Psoas muscle (tissue), 8 donors: Measurements from ENCODE around the gene UBE2F. TPM values are rescaled to one million over a fixed set of nuclear protein-coding genes. Genes with fewer than 3 reads are reported as not detected.

Experiments used
- ATAC-seq, 4 donors: fragments of 200-7000 bp; cut with Tn5 transposase; one replicate each; pipeline ENCODE4 v1.9.1; 2020; ENCODE audit warnings: moderate library complexity in 3 of 4, mild to moderate bottlenecking in 2 of 4
- DNase-seq, 2 donors: peaks; one replicate each; pipeline ENCODE4 v3.0.0-alpha.2; 2020
- H3K27ac ChIP-seq: fragments of 200-600 bp; one replicate; pipeline ENCODE4 v1.8.0; 2022
- H3K27me3 ChIP-seq, 3 donors: fragments of 200-600 bp in 1 of 3; one replicate each; pipeline versions ENCODE4 v1.6.1 to v1.8.0; 2013 to 2022; ENCODE audit warnings: low read length in 2 of 3, mild to moderate bottlenecking in 2 of 3, moderate library complexity in 1 of 3; ENCODE audit not compliant: insufficient read depth in 3 of 3
- H3K36me3 ChIP-seq, 2 donors: fragments of 200-600 bp in 1 of 2; one replicate each; pipeline versions ENCODE4 v1.6.1 to v1.8.0; 2013 to 2022; ENCODE audit warnings: low read depth in 1 of 2, mild to moderate bottlenecking in 1 of 2, moderate library complexity in 1 of 2; ENCODE audit not compliant: insufficient read depth in 1 of 2
- H3K4me1 ChIP-seq: fragments of 200-600 bp; one replicate; pipeline ENCODE4 v1.8.0; 2022
- H3K4me3 ChIP-seq: fragments of 200-600 bp; one replicate; pipeline ENCODE4 v1.8.0; 2022; ENCODE audit warnings: mild to moderate bottlenecking
- H3K9me3 ChIP-seq: fragments of 200-600 bp; one replicate; pipeline ENCODE4 v1.8.0; 2022
- WGBS, 3 donors: extraction: QIAGEN DNeasy Blood & Tissue Kit; methylation state at CpG; one replicate each; pipeline versions ENCODE4 v1.1.6 to v1.1.7; 2013; 5-methylcytosine and 5-hydroxymethylcytosine counted together
- intact Hi-C, 2 donors: fragments of 100-400 bp; cut with DNase I; formaldehyde crosslinking; loops; one replicate each; pipeline versions ENCODE4 v1.11.0 to v1.14.2; 2022
- polyA plus RNA-seq, 3 donors: library from polyadenylated mRNA; stranded (reverse); fragments of 200-250 nt; gene quantifications; one replicate each; pipeline ENCODE4 v1.2.3, GENCODE V29; 2013
- total RNA-seq, 4 donors: library from RNA; stranded (reverse); fragmentation: NEBNext Ultra II Directional in 2 of 4; extraction: Animal tissue kit (Norgen Biotek cat#: 25700) in 2 of 4; gene quantifications; one replicate each; pipeline versions ENCODE4 v1.2.1 to v1.2.4, GENCODE V29; 2021 to 2023
- TF ChIP-seq, protein P1 (sequence below): fragments of 200-600 bp; IDR thresholded peaks from one replicate; pipeline ENCODE4 v1.8.0; 2022; ENCODE audit warnings: antibody characterized with exemption
- donor health status: healthy with polysubstance abuse.
- donor health status: DM: no; HTN: no; CAD: no; lungs with moderate emphysema.
- donor health status: Bipolar disorder and iron deficiency.
- donor health status: healthy.
- donor health status: DM: yes; HTN: yes; CAD: no.
- donor health status: DM: no; HTN: no; CAD: no.
- donor health status: DM: no; HTN: no; CAD: no.
- donor health status: DM: yes; HTN: yes; CAD: no.

The UBE2F gene
- total and polyA plus RNA-seq, 7 donors = 46.0 to 134 (median 67.5) TPM

DNA sequence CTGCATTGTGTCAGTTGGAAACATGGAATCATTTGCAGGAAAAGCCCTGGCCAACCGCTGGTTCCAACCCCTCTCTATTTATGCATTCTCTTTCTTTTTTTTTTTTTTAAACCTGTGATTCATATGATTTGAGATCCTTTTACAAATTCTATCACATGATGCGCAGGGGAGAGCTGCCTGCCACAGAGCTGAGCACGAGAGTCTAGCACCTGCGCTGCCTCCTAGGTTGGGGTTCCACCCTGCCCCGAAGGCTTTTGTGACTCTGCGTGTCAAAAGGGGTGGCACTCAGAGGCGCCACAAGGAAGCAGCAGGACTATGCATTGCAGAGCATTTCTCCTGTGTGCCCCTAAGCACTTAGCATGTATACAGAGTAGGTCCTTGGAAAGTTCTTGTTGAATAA is 116.0 kb downstream of the UBE2F start:
- TF ChIP-seq, protein P1, sequence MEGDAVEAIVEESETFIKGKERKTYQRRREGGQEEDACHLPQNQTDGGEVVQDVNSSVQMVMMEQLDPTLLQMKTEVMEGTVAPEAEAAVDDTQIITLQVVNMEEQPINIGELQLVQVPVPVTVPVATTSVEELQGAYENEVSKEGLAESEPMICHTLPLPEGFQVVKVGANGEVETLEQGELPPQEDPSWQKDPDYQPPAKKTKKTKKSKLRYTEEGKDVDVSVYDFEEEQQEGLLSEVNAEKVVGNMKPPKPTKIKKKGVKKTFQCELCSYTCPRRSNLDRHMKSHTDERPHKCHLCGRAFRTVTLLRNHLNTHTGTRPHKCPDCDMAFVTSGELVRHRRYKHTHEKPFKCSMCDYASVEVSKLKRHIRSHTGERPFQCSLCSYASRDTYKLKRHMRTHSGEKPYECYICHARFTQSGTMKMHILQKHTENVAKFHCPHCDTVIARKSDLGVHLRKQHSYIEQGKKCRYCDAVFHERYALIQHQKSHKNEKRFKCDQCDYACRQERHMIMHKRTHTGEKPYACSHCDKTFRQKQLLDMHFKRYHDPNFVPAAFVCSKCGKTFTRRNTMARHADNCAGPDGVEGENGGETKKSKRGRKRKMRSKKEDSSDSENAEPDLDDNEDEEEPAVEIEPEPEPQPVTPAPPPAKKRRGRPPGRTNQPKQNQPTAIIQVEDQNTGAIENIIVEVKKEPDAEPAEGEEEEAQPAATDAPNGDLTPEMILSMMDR = no peak
- H3K4me3 ChIP-seq = no peak overlapping the region
- intact Hi-C loops = no loop called here
- no peaks in the 10 kb centered on the region for H3K27me3 ChIP-seq
- H3K9me3 ChIP-seq = no peaks in the 10 kb centered on the region
- DNase-seq = peak in 1 of 2 donors; percentile 30
- no peaks in the 10 kb centered on the region for H3K4me1 ChIP-seq
- H3K27ac ChIP-seq = no peak overlapping the region
- 89 to 99% (median 93%) methylated on average over 7 of the region's 7 CpGs for WGBS, 3 donors
- ATAC-seq = no peak
- H3K36me3 ChIP-seq = peaks cover 3 to 28% of the 10 kb centered on the region in 2 donors

DNA sequence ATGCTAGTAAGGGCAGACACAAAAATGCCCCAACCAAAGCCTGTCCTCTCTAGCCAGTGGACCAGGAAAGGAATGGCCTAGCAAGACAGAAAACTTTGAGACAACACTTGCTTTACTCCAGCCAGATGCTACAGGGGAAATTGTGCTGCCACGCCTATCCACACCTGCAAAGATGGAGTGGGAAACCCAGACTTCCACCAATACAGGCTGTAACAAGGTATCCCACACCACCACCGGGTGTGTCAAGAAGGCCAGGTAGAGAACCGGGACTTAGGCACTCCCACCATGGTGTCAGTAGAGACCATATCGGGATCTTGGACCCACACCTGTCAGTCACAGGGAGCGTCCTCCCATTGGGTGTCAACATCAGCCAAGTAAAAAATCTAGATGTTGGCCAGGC is 117.1 kb downstream of the UBE2F start:
- TF ChIP-seq, protein P1 = no peak
- WGBS, 3 donors = 88 to 99% (median 99%) methylated on average over 5 of the region's 5 CpGs
- ATAC-seq (no peak), DNase-seq (no peak)
- H3K27me3 ChIP-seq = no peaks in the 10 kb centered on the region
- intact Hi-C loops = no loop called here
- H3K27ac ChIP-seq = no peak overlapping the region
- H3K4me3 ChIP-seq = no peak overlapping the region
- no peaks in the 10 kb centered on the region for H3K4me1 ChIP-seq
- H3K36me3 ChIP-seq = peaks cover 3 to 28% of the 10 kb centered on the region in 2 donors
- H3K9me3 ChIP-seq = no peaks in the 10 kb centered on the region

DNA sequence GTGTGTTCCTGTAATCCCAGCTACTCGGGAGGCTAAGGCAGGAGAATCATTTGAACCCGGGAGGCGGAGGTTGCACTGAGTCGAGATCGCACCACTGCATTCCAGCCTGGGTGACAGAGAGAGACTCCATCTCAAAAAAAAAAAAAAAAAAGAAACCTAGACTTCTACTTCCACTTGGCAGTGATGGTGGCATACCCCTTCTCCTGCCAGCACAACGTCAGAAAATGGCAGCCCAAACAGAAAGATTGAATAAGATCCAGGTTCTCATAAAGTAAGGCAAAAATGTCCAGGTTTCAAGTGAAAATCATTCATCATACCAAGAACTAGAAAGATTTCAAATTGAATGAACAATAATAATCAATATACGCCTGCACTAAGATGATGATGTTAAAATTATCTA is 117.9 kb downstream of the UBE2F start:
- H3K9me3 ChIP-seq = no peaks in the 10 kb centered on the region
- TF ChIP-seq, protein P1 = no peak
- intact Hi-C loops = no loop called here
- 87 to 93% (median 89%) methylated on average over 7 of the region's 7 CpGs for WGBS, 3 donors
- ATAC-seq (no peak), DNase-seq (no peak)
- H3K27ac ChIP-seq = no peak overlapping the region
- H3K4me1 ChIP-seq = no peaks in the 10 kb centered on the region
- no peak overlapping the region for H3K4me3 ChIP-seq
- peaks cover 3 to 28% of the 10 kb centered on the region in 2 donors for H3K36me3 ChIP-seq
- no peaks in the 10 kb centered on the region for H3K27me3 ChIP-seq

DNA sequence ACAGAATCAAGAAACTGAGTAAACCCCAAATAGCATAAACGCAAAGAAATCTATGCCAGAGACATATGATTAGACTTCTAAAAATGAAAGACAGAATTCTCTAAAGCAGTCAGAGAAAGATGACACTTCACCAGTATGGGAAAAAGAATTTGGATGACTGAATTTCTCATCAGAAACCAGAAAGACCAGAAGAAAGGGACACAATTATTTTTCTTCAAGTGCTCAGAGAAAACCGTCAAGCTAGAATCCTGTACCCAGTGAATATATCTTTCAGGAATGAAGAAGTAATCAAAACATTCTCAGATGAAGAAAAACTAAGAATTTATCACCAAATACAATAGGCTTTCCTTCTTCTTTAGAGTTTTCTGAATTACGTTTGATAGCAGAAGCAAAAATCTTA is 119.1 kb downstream of the UBE2F start:
- intact Hi-C loops = no loop called here
- H3K4me3 ChIP-seq = no peak overlapping the region
- WGBS, 3 donors = 96 to 99% (median 97%) methylated on average over 3 of the region's 3 CpGs
- H3K27ac ChIP-seq = no peak overlapping the region
- no peaks in the 10 kb centered on the region for H3K4me1 ChIP-seq
- no peaks in the 10 kb centered on the region for H3K27me3 ChIP-seq
- peaks cover 3 to 28% of the 10 kb centered on the region in 2 donors for H3K36me3 ChIP-seq
- H3K9me3 ChIP-seq = no peaks in the 10 kb centered on the region
- TF ChIP-seq, protein P1 = no peak
- no peak for ATAC-seq
- DNase-seq = no peak

DNA sequence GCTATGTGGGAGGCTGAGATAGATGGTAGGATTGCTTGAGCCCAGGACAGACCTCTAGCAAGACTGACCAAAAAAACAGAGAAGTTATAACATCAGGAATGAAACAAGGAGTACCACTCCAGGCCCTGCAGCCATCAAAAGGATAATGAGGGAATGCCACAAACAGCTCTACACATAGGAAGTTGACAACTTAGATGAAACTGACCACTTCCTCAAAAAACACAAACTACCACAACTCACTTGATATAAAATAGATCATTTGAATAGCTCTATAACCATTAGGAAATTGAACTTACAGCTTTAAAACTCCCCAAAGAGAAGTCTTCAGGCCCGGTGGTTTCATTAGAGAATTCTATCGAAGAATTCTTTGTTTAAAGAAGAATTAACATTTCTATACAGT is 120.4 kb downstream of the UBE2F start:
- Histone ChIP-seq H3K27me3 (no peaks in the 10 kb centered on the region), H3K4me3 (no peak overlapping the region), H3K27ac (no peak overlapping the region), H3K9me3 (no peaks in the 10 kb centered on the region), H3K4me1 (no peaks in the 10 kb centered on the region), H3K36me3 (peaks cover 3 to 19% of the 10 kb centered on the region in 2 donors)
- TF ChIP-seq, protein P1 = no peak
- intact Hi-C loops = no loop called here
- ATAC-seq (no peak), DNase-seq (no peak)
- 85 to 92% (median 89%) methylated on average over 2 of the region's 2 CpGs for WGBS, 3 donors
